Stimulated activated CD8-positive, alpha-beta memory T cell treated with anti-CD3 and anti-CD28 coated beads, Interleukin-4, amount 100 ng/mL, for 4 hours (primary cell): ENCODE data around the gene LRP3.
"Not testable (repeated sequence)": the region's sequence is repeated elsewhere in the genome, so short reads cannot be mapped to it uniquely, and the experiment has no call there.

ENCODE experiments used
- DNase-seq, 2 donors: peaks; one replicate each; pipeline ENCODE4 v3.0.0-alpha.2; 2020; ENCODE audit warnings: low read depth in 2 of 2, low spot score in 1 of 2

Gene LRP3

GRCh38 chr19:33175886-33176669, 18.1 kb upstream of the LRP3 start:
- peak in 1 of 2 donors; percentile 20 for DNase-seq

- peak; percentile 95 to 96 for DNase-seq
Measured at GRCh38 chr19:33176670-33177416, 17.3 kb upstream of the LRP3 start.

GRCh38 chr19:33177417-33177979, 16.6 kb upstream of the LRP3 start:
- no peak for DNase-seq

GRCh38 chr19:33186431-33187182, 7.5 kb upstream of the LRP3 start:
- no peak for DNase-seq

- DNase-seq = no peak
Measured at GRCh38 chr19:33187183-33187540, 7.0 kb upstream of the LRP3 start.

- DNase-seq = no peak
Measured at GRCh38 chr19:33189453-33189852, 4.7 kb upstream of the LRP3 start.

- not testable (repeated sequence) for DNase-seq
Measured at GRCh38 chr19:33191092-33191491, 3.0 kb upstream of the LRP3 start.

- no peak for DNase-seq
Measured at GRCh38 chr19:33191501-33191900, 2.6 kb upstream of the LRP3 start.

- DNase-seq = no peak
Measured at GRCh38 chr19:33192010-33192409, 2.1 kb upstream of the LRP3 start.

GRCh38 chr19:33193269-33193864, 763 bp upstream of the LRP3 start:
- DNase-seq = no peak

GRCh38 chr19:33194532-33194885, 379 bp downstream of the LRP3 start:
- DNase-seq = no peak

GRCh38 chr19:33194886-33195644, 935 bp downstream of the LRP3 start:
- no peak for DNase-seq

- DNase-seq = no peak
Measured at GRCh38 chr19:33195645-33196347, 1.7 kb downstream of the LRP3 start.

GRCh38 chr19:33196446-33197193, 2.5 kb downstream of the LRP3 start:
- no peak for DNase-seq

GRCh38 chr19:33197591-33198000, 3.5 kb downstream of the LRP3 start:
- DNase-seq = no peak

GRCh38 chr19:33198169-33198568, 4.0 kb downstream of the LRP3 start:
- DNase-seq = no peak

GRCh38 chr19:33199441-33200265, 5.5 kb downstream of the LRP3 start:
- DNase-seq = no peak

GRCh38 chr19:33201473-33201872, 7.3 kb downstream of the LRP3 start:
- DNase-seq = no peak
